Calu3 (cell line): ENCODE measurements around the gene CDC14A. TPM values are rescaled to one million over a fixed set of nuclear protein-coding genes. Genes with fewer than 3 reads are reported as not detected.

Experiments used
- BruUV-seq: library from RNA; stranded (reverse); fragments of 400-500 nt; replicated peaks from 2 replicates; lab custom pipeline; 2021; lab: Mats Ljungman, UMichigan
- CTCF ChIA-PET: fragments of 300-600 bp; sonication (Branson Sonifier 250); formaldehyde crosslinking; loops from one replicate; lab custom pipeline; 2022; ENCODE audit warnings: antibody characterized with exemption; lab: Charles Lee
- DNase-seq: peaks from one replicate; pipeline ENCODE4 v3.0.0; 2022
- H3K27ac Mint-ChIP-seq: one replicate; pipeline ENCODE4 v1.8.0; 2022; ENCODE audit warnings: mixed read lengths; ENCODE audit not compliant: unreplicated experiment
- H3K27me3 Mint-ChIP-seq: one replicate; pipeline ENCODE4 v1.8.0; 2022; ENCODE audit warnings: mixed read lengths; ENCODE audit not compliant: unreplicated experiment
- H3K36me3 Mint-ChIP-seq: one replicate; pipeline ENCODE4 v1.8.0; 2022; ENCODE audit warnings: mild to moderate bottlenecking, moderate library complexity, mixed read lengths; ENCODE audit not compliant: insufficient read depth, unreplicated experiment
- H3K4me1 Mint-ChIP-seq: one replicate; pipeline ENCODE4 v1.8.0; 2022; ENCODE audit warnings: mild to moderate bottlenecking, low read depth, mixed read lengths; ENCODE audit not compliant: unreplicated experiment
- H3K4me3 Mint-ChIP-seq: one replicate; pipeline ENCODE4 v1.8.0; 2022; ENCODE audit warnings: mild to moderate bottlenecking, low read depth, moderate library complexity, mixed read lengths; ENCODE audit not compliant: unreplicated experiment
- H3K9me3 Mint-ChIP-seq: one replicate; pipeline ENCODE4 v1.8.0; 2022; ENCODE audit warnings: low read depth, mixed read lengths; ENCODE audit not compliant: unreplicated experiment
- intact Hi-C: fragments of 100-400 bp; cut with micrococcal nuclease; formaldehyde crosslinking; loops from one replicate; pipeline ENCODE4 v1.10.0; 2022; ENCODE audit not compliant: unreplicated experiment
- total RNA-seq: library from RNA; stranded (reverse); gene quantifications from 2 replicates; pipeline ENCODE4 v1.2.3, GENCODE V29; 2022
- TF ChIP-seq, protein P1 (sequence below): fragments of 200-600 bp; IDR thresholded peaks from one replicate; pipeline ENCODE4 v1.8.0; 2022; ENCODE audit warnings: antibody characterized with exemption; ENCODE audit not compliant: unreplicated experiment

Gene CDC14A
- total RNA-seq, 1 experiment from 2014 or later: 8.5 TPM

DNA sequence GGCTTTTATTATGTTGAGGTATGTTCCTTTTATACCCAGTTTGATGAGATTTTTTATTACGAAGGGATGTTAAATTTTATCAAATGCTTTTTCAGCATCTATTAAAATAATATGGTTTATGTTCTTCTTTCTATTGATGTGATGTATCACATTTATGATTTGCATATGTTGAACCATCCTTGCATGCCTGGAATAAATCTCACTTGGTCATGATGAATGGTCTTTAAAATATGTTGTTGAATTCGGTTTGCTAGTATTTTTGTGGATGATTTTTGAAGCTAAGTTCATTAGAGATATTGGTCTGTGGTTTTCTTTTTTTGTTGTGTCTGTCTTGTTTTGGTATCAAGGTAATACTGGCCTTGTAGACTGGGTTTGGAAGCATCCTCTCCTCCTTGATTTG, 199.7 kb downstream of the CDC14A start:
- Mint-ChIP-seq H3K9me3 (peaks cover 6% of the 10 kb centered on the region), H3K4me1 (no peaks in the 10 kb centered on the region), H3K27me3 (no peaks in the 10 kb centered on the region), H3K4me3 (no peak overlapping the region), H3K36me3 (no peaks in the 10 kb centered on the region), H3K27ac (no peak overlapping the region)
- no TSS peak for BruUV-seq
- TF ChIP-seq, protein P1, sequence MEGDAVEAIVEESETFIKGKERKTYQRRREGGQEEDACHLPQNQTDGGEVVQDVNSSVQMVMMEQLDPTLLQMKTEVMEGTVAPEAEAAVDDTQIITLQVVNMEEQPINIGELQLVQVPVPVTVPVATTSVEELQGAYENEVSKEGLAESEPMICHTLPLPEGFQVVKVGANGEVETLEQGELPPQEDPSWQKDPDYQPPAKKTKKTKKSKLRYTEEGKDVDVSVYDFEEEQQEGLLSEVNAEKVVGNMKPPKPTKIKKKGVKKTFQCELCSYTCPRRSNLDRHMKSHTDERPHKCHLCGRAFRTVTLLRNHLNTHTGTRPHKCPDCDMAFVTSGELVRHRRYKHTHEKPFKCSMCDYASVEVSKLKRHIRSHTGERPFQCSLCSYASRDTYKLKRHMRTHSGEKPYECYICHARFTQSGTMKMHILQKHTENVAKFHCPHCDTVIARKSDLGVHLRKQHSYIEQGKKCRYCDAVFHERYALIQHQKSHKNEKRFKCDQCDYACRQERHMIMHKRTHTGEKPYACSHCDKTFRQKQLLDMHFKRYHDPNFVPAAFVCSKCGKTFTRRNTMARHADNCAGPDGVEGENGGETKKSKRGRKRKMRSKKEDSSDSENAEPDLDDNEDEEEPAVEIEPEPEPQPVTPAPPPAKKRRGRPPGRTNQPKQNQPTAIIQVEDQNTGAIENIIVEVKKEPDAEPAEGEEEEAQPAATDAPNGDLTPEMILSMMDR: no peak
- CTCF ChIA-PET: no interaction called here
- intact Hi-C loops: no loop called here
- no peak for DNase-seq

DNA sequence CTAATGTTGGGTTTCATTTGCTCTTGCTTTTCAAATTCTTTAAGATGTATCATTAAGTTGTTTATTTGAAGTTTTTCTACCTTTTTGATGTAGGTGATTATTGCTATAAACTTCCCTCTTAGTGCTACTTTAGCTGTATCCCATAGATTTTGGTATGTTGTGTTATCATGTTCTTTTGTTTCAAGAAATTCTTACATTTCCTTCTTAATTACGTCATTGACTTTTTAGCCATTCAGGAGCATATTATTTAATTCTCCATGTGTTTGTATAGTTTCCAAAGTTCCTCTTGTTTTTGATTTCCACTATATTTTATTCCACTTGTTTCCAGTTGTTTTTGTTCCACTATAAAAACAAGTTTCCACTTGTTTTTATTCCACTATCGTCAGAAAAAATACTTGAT, 200.6 kb downstream of the CDC14A start:
- no peak for DNase-seq
- no peak overlapping the region for H3K4me3 Mint-ChIP-seq
- H3K4me1 Mint-ChIP-seq: no peaks in the 10 kb centered on the region
- no peaks in the 10 kb centered on the region for H3K36me3 Mint-ChIP-seq
- TF ChIP-seq, protein P1: no peak
- H3K9me3 Mint-ChIP-seq: peaks cover 6% of the 10 kb centered on the region
- H3K27me3 Mint-ChIP-seq: no peaks in the 10 kb centered on the region
- no peak overlapping the region for H3K27ac Mint-ChIP-seq
- BruUV-seq: no TSS peak
- intact Hi-C loops: no loop called here
- CTCF ChIA-PET: no interaction called here

DNA sequence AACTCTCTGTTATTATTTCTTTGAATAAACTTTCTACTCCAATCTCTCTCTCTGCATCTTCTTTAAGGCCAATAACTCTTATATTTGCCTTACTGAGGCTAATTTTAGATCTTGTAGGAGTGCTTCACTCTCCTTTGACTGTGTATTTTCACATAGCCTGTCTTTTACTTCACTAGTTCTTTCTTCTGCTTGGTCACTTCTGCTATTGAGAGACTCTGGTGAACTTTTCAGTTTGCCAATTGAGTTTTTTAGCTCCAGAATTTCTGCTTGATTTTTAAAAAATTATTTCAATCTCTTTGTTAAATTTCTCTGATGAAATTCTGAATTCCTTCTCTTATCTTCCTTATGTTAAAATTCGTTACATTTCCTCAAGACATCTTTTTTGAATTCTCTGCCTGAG, 203.9 kb downstream of the CDC14A start:
- H3K27me3 Mint-ChIP-seq: no peaks in the 10 kb centered on the region
- intact Hi-C loops: no loop called here
- TF ChIP-seq, protein P1: no peak
- CTCF ChIA-PET: no interaction called here
- H3K4me3 Mint-ChIP-seq: no peak overlapping the region
- H3K36me3 Mint-ChIP-seq: no peaks in the 10 kb centered on the region
- H3K9me3 Mint-ChIP-seq: no peaks in the 10 kb centered on the region
- H3K4me1 Mint-ChIP-seq: no peaks in the 10 kb centered on the region
- H3K27ac Mint-ChIP-seq: no peak overlapping the region
- BruUV-seq: no TSS peak
- no peak for DNase-seq

DNA sequence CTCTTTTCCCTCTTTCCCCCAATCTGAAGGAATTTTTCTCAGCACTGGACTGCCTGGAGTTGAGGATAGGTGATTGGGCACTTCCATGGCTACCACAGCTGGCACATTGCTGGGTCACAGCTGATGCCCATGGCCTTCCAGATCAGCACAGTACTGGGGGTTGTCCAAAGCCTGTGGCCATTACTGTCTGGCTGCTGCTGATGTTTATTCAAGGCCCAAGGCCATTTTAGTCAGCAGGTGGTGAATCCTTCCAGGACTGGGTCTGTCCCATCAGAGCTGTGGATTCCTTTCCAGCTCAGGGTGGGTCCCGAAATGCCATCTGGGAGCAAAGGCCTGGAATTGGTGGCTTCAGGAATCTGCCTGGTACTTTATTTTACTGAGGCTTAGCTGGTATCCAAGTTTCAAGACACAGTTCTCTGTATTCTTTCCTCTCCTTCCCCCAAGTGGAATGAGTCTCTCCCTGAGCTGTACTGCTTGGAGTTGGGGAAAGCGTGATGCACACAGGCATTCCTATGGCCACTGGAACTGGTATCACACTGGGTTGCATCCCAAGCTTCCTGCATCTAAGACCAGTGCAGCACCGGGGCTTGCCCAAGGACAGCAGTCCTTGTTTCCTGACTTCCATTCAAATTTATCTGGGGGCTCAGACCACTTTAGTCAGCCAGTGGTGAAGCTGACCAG, 204.8 kb downstream of the CDC14A start:
- intact Hi-C loops: no loop called here
- no peak overlapping the region for H3K4me3 Mint-ChIP-seq
- no peak for DNase-seq
- CTCF ChIA-PET: no interaction called here
- H3K27ac Mint-ChIP-seq: no peak overlapping the region
- H3K36me3 Mint-ChIP-seq: no peaks in the 10 kb centered on the region
- H3K27me3 Mint-ChIP-seq: no peaks in the 10 kb centered on the region
- H3K4me1 Mint-ChIP-seq: no peaks in the 10 kb centered on the region
- BruUV-seq: no TSS peak
- H3K9me3 Mint-ChIP-seq: no peaks in the 10 kb centered on the region
- TF ChIP-seq, protein P1: no peak
